Measurements from ENCODE around the gene GRAMD2B. TPM values are rescaled to one million over a fixed set of nuclear protein-coding genes. Genes with fewer than 3 reads are reported as not detected.
A peak's percentile ranks its signal among the peaks of the same experiment; 100 is the strongest.

The GRAMD2B gene
- total RNA-seq, 6 donors from 2014 or later = 11.3 to 70.4 (median 17.7) TPM

- 82 to 85% methylated on average over 3 of the region's 3 CpGs for WGBS, 2 donors
- ATAC-seq (ENCODE audit: low FRiP score in 2 of 2) = no peak
- peaks cover 0 to 5% (median 0%) of the 10 kb centered on the region in 4 donors for H3K4me1 ChIP-seq
- no peaks in the 10 kb centered on the region for H3K9me3 ChIP-seq
- DNase-seq = no peak
- no peaks in the 10 kb centered on the region for H3K27me3 ChIP-seq
- H3K36me3 ChIP-seq = peaks cover 0 to 3% (median 0%) of the 10 kb centered on the region in 4 donors
- H3K27ac ChIP-seq = peak overlapping the region in 1 of 4 donors; percentile 3
- no peak overlapping the region for H3K4me3 ChIP-seq
- TF ChIP-seq POLR2AphosphoS5 (IDR thresholded peaks at IDR 0.05) = no peak
- TF ChIP-seq, protein P1, sequence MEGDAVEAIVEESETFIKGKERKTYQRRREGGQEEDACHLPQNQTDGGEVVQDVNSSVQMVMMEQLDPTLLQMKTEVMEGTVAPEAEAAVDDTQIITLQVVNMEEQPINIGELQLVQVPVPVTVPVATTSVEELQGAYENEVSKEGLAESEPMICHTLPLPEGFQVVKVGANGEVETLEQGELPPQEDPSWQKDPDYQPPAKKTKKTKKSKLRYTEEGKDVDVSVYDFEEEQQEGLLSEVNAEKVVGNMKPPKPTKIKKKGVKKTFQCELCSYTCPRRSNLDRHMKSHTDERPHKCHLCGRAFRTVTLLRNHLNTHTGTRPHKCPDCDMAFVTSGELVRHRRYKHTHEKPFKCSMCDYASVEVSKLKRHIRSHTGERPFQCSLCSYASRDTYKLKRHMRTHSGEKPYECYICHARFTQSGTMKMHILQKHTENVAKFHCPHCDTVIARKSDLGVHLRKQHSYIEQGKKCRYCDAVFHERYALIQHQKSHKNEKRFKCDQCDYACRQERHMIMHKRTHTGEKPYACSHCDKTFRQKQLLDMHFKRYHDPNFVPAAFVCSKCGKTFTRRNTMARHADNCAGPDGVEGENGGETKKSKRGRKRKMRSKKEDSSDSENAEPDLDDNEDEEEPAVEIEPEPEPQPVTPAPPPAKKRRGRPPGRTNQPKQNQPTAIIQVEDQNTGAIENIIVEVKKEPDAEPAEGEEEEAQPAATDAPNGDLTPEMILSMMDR (IDR thresholded peaks at IDR 0.05) = no peak
These were observed 22.4 kb downstream of the GRAMD2B start for GRCh38 chr5:126445502-126446174.

- WGBS, 2 donors = 74 to 76% methylated on average over 9 of the region's 9 CpGs
- Histone ChIP-seq H3K27me3 (no peaks in the 10 kb centered on the region), H3K27ac (peak overlapping the region in 2 of 4 donors; percentile 3 to 30), H3K4me3 (no peak overlapping the region), H3K9me3 (no peaks in the 10 kb centered on the region), H3K36me3 (peaks cover 0 to 3% (median 0%) of the 10 kb centered on the region in 4 donors), H3K4me1 (peaks cover 0 to 15% (median 7%) of the 10 kb centered on the region in 4 donors)
- ATAC-seq (ENCODE audit: low FRiP score in 2 of 2) (peak; percentile 56 to 57), DNase-seq (no peak)
- TF ChIP-seq, protein P1 (IDR thresholded peaks at IDR 0.05) = no peak
- no peak for TF ChIP-seq EP300 (IDR thresholded peaks at IDR 0.05)
- TF ChIP-seq POLR2A (IDR thresholded peaks at IDR 0.05) = no peak
- no peak for TF ChIP-seq POLR2AphosphoS5 (IDR thresholded peaks at IDR 0.05)
These were observed 23.5 kb downstream of the GRAMD2B start for GRCh38 chr5:126446498-126447224.

DNA sequence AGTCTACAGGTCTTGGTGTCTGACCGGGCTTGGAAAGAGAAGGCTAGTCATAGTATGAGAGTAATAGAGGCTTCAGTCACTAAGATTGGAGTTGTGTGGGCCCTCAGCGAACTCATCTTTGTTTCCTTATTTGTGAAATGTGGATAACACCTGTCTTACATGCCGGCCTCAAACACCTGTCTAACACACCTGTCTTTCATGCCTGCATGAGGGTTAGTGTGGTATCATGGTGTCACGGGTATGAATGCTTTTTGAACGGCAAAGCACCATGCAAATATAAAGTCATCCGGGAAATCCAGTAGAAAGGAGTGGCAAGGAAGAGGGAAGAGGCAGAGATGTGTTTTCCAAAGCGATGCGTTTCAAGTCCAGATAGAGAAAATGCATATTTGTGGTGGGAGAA lies 25.5 kb downstream of the GRAMD2B start:
- H3K27me3 ChIP-seq = no peaks in the 10 kb centered on the region
- WGBS, 2 donors = 87 to 96% methylated on average over 8 of the region's 8 CpGs
- H3K9me3 ChIP-seq = no peaks in the 10 kb centered on the region
- DNase-seq = no peak
- H3K36me3 ChIP-seq = peaks cover 0 to 3% (median 0%) of the 10 kb centered on the region in 4 donors
- H3K4me3 ChIP-seq = no peak overlapping the region
- no peak for ATAC-seq (ENCODE audit: low FRiP score in 2 of 2)
- peaks cover 0 to 15% (median 7%) of the 10 kb centered on the region in 4 donors for H3K4me1 ChIP-seq
- H3K27ac ChIP-seq = no peak overlapping the region
- TF ChIP-seq POLR2AphosphoS5 (IDR thresholded peaks at IDR 0.05) = no peak
- no peak for TF ChIP-seq EP300 (IDR thresholded peaks at IDR 0.05)
- TF ChIP-seq POLR2A (IDR thresholded peaks at IDR 0.05) = no peak
- TF ChIP-seq, protein P1 (IDR thresholded peaks at IDR 0.05) = no peak

DNA sequence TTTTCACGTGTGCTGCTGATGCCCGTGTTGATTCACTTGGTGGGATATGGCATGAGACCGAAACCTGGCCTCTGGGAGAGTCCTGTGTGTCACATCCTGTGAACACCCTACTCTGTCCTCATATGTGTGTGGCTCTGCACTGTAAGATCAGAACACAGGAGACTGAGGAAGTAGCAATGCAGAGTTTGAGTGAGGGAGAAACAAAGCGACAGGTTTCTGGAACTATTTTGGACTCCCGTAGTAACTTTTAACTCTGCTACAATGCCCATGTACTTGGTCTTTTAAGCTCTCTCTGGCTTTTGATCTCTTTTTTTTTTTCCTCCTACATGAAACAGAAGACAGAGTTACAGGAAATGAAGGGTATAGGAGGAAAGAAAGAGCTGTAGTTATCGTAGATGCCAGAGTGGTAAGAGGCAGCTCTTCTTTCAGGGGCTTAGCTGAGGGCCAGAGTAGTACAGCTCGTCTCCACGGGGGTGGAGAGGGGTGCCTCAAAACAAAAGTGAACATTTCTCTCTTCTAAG lies 26.6 kb downstream of the GRAMD2B start:
- TF ChIP-seq POLR2A (IDR thresholded peaks at IDR 0.05) = peak in 1 of 4 donors; percentile 48
- no peak for TF ChIP-seq EP300 (IDR thresholded peaks at IDR 0.05)
- TF ChIP-seq, protein P1 (IDR thresholded peaks at IDR 0.05) = no peak
- peak; percentile 25 to 70 for TF ChIP-seq POLR2AphosphoS5 (IDR thresholded peaks at IDR 0.05)
- Histone ChIP-seq H3K4me1 (peaks cover 0 to 19% (median 7%) of the 10 kb centered on the region in 4 donors), H3K27ac (peak overlapping the region; percentile 44 to 82 (median 56)), H3K36me3 (peaks cover 0 to 3% (median 0%) of the 10 kb centered on the region in 4 donors), H3K27me3 (no peaks in the 10 kb centered on the region), H3K9me3 (no peaks in the 10 kb centered on the region), H3K4me3 (no peak overlapping the region)
- WGBS, 2 donors = 28 to 35% methylated on average over 8 of the region's 8 CpGs
- ATAC-seq (ENCODE audit: low FRiP score in 2 of 2) = peak; percentile 48 to 66
- DNase-seq = peak in 1 of 2 donors; percentile 35

Data from upper lobe of left lung (tissue), 6 donors.